GM12878 (cell line): ENCODE measurements around the gene COASY. TPM values are rescaled to one million over a fixed set of nuclear protein-coding genes. Genes with fewer than 3 reads are reported as not detected.

Source experiments
- ATAC-seq: fragments of 200-7000 bp; cut with Tn5 transposase; 3 replicates; pipeline ENCODE4 v1.9.1; 2020; ENCODE audit warnings: mild to moderate bottlenecking, moderate library complexity
- BruUV-seq: library from RNA; stranded (reverse); fragments of 400-500 nt; replicated peaks from 2 replicates; lab custom pipeline; 2021; lab: Mats Ljungman, UMichigan
- CTCF ChIA-PET: fragments of 300-600 bp; sonication (Branson Sonifier 250); formaldehyde crosslinking; extraction: SDS; loops from one replicate; lab custom pipeline; 2021; ENCODE audit warnings: inconsistent platforms; lab: Yijun Ruan, JAX
- POLR2A ChIA-PET: fragments of 350-600 bp; formaldehyde crosslinking; extraction: SDS; loops from one replicate; lab custom pipeline; 2021; ENCODE audit warnings: inconsistent platforms; lab: Charles Lee
- RAD21 ChIA-PET: fragments of 300-600 bp; sonication (Branson Sonifier 250); formaldehyde crosslinking; loops from one replicate; lab custom pipeline; 2023; ENCODE audit warnings: antibody characterized with exemption; ENCODE audit not compliant: unreplicated experiment; lab: Charles Lee
- SMC1A ChIA-PET: fragments of 300-600 bp; sonication (Branson Sonifier 250); formaldehyde crosslinking; loops from one replicate; lab custom pipeline; 2023; ENCODE audit not compliant: unreplicated experiment, uncharacterized antibody; lab: Charles Lee
- DNase-seq: peaks from one replicate; pipeline ENCODE4 v3.0.0-alpha.2; 2011; ENCODE audit warnings: low read depth, low spot score
- FAIRE-seq: peaks from 3 replicates; lab custom pipeline; 2011; peaks lifted over from hg19 to GRCh38; lab: Jason Lieb, UNC
- H2AFZ ChIP-seq: 2 replicates; pipeline ENCODE4 v1.6.0; 2011; ENCODE audit warnings: low read depth, low read length, control low read depth; ENCODE audit not compliant: control insufficient read depth
- H3K27ac ChIP-seq: 2 replicates; pipeline ENCODE4 v1.5.1; 2011; ENCODE audit warnings: control low read depth; ENCODE audit not compliant: control insufficient read depth, insufficient read depth
- H3K27me3 ChIP-seq, 2 experiments: replicated peaks in 1 of 2; 2 replicates each; pipeline versions ENCODE4 v1.6.0 to v1.6.1; 2011; ENCODE audit warnings: low read length in 1 of 2; ENCODE audit not compliant: control insufficient read depth in 2 of 2, insufficient read depth in 2 of 2
- H3K36me3 ChIP-seq, 2 experiments: 2 replicates each; pipeline ENCODE4 v1.5.1; 2011; ENCODE audit warnings: low read length in 1 of 2; ENCODE audit not compliant: control insufficient read depth in 2 of 2, insufficient read depth in 2 of 2
- H3K4me1 ChIP-seq: 2 replicates; pipeline ENCODE4 v1.6.1; 2011; ENCODE audit warnings: mild to moderate bottlenecking, low read length, moderate library complexity, mixed read lengths; ENCODE audit not compliant: control insufficient read depth, insufficient read depth
- H3K4me2 ChIP-seq: 2 replicates; pipeline ENCODE4 v1.6.0; 2011; ENCODE audit warnings: control low read depth; ENCODE audit not compliant: control insufficient read depth, insufficient read depth
- H3K4me3 ChIP-seq: fragments of 200-600 bp; sonication (generic); 2 replicates; pipeline ENCODE4 v1.5.1; 2016
- H3K79me2 ChIP-seq: 2 replicates; pipeline ENCODE4 v1.6.0; 2011; ENCODE audit warnings: low read length; ENCODE audit not compliant: control insufficient read depth, insufficient read depth
- H3K9ac ChIP-seq: 2 replicates; pipeline ENCODE4 v1.8.0; 2011; ENCODE audit warnings: low read length, control low read depth, mixed read lengths; ENCODE audit not compliant: control insufficient read depth, insufficient read depth
- H3K9me3 ChIP-seq: replicated peaks from 3 replicates; pipeline ENCODE4 v1.5.1; 2011; ENCODE audit warnings: mild to moderate bottlenecking, low read length; ENCODE audit not compliant: control insufficient read depth, insufficient read depth
- H4K20me1 ChIP-seq: 2 replicates; pipeline ENCODE4 v1.6.0; 2011; ENCODE audit not compliant: control insufficient read depth, insufficient read depth
- CREM ChIP-seq: IDR thresholded peaks from 2 replicates; pipeline ENCODE4 v1.6.1; 2014; ENCODE audit warnings: antibody characterized with exemption, low read depth
- YBX1 ChIP-seq: fragments of 450-650 bp; IDR thresholded peaks from 2 replicates; pipeline ENCODE4 v1.6.1; 2016; ENCODE audit warnings: antibody characterized with exemption
- ZBTB11 ChIP-seq: fragments of 450-650 bp; formaldehyde crosslinking; IDR thresholded peaks from 2 replicates; pipeline ENCODE4 v1.5.0; 2022; ENCODE audit warnings: mild to moderate bottlenecking, missing genetic modification characterization
- ZNF24 ChIP-seq: fragments of 450-650 bp; IDR thresholded peaks from 2 replicates; pipeline ENCODE4 v1.6.1; 2017; ENCODE audit warnings: antibody characterized with exemption, mild to moderate bottlenecking
- WGBS: methylation state at CpG from one replicate; pipeline ENCODE4 v1.1.6; 2016; ENCODE audit warnings: low lambda C conversion rate; ENCODE audit not compliant: insufficient replicate concordance, insufficient coverage; ENCODE audit errors: missing lambda C conversion rate; 5-methylcytosine and 5-hydroxymethylcytosine counted together
- in situ Hi-C: fragments of 300-500 bp; cut with MboI; formaldehyde crosslinking; loops from 9 replicates; pipeline ENCODE4 v1.14.3; 2018; ENCODE audit warnings: mixed read lengths
- intact Hi-C: fragments of 100-400 bp; cut with micrococcal nuclease; formaldehyde crosslinking; loops from one replicate; pipeline ENCODE4 v1.14.2; 2022; ENCODE audit not compliant: unreplicated experiment
- polyA plus RNA-seq, 11 experiments: library from polyadenylated mRNA; depleted of rRNA in 4 of 11; unstranded in 6 of 11; stranded (reverse) in 5 of 11; fragments of >200 nt; fragmentation: Nextera tagmentation in 4 of 11; fragmentation: Illumina TruSeq in 1 of 11; extraction: Ambion mirVana in 4 of 11; extraction: Trizol in 1 of 11; gene quantifications; 1 replicate in 1 of 11; 2 replicates in 10 of 11; pipeline versions ENCODE4 v1.2.1 to v1.2.3, GENCODE V29; 2011 to 2016; ENCODE audit warnings: inconsistent platforms in 2 of 11, missing spikeins in 2 of 11, low read depth in 1 of 11
- total RNA-seq, 4 experiments: library from RNA; depleted of rRNA in 3 of 4; stranded (reverse); fragments of >200 nt in 3 of 4; fragmentation: Illumina TruSeq in 1 of 4; extraction: Trizol in 1 of 4; gene quantifications; 2 replicates each; pipeline versions ENCODE4 v1.2.1 to v1.2.3, GENCODE V29; 2013 to 2021

COASY gene
- total and polyA plus RNA-seq, 10 of the 15 experiments (the other 5 are each of a cell fraction or from before 2014, with no cell fraction given) = 18.6 to 93.9 (median 43.2) TPM

- 73% methylated on average over 5 of the region's 5 CpGs for WGBS
- Histone ChIP-seq H3K36me3 (peaks cover 0 to 5% of the 10 kb centered on the region in 2 experiments; a peak in 2 of 4 replicates), H3K27me3 (no peaks in the 10 kb centered on the region), H3K9me3 (no peaks in the 10 kb centered on the region), H3K79me2 (peaks cover 13% of the 10 kb centered on the region), H3K4me3 (no peak overlapping the region), H2AFZ (no peak overlapping the region), H3K4me2 (peak overlapping the region; percentile 98; the same call in 1 of the 2 replicates), H4K20me1 (no peaks in the 10 kb centered on the region), H3K9ac (no peak overlapping the region), H3K27ac (no peak overlapping the region), H3K4me1 (peaks cover 16% of the 10 kb centered on the region)
- ATAC-seq (no peak), FAIRE-seq (no peak), DNase-seq (no peak)
- SMC1A ChIA-PET = interaction anchor here (1.8 to 2.0 kb wide), 2 partner anchors 8 to 11 kb away, joined by 5 to 8 read pairs; no protein-coding TSS in a partner anchor
- intact Hi-C loops = no loop called here
- peak; percentile 70; the same call in 1 of the 2 replicates for TF ChIP-seq ZNF24
- TF ChIP-seq ZBTB11 (CRISPR knock-in tag) = no peak
- no peak for TF ChIP-seq YBX1
- no peak for TF ChIP-seq CREM
- BruUV-seq = no TSS peak
- in situ Hi-C loops = no loop called here
- POLR2A ChIA-PET = interaction anchor here (0.7 to 1.5 kb wide), 4 partner anchors 30 to 296 kb away, joined by 3 to 5 read pairs (median 4); no protein-coding TSS in a partner anchor
- CTCF ChIA-PET = interaction anchor here (0.7 to 3.1 kb wide), 4 partner anchors 10 to 41 kb away, joined by 3 to 21 read pairs (median 4); no protein-coding TSS in a partner anchor
- RAD21 ChIA-PET = interaction anchor here (1.4 to 3.4 kb wide), 2 partner anchors 11 to 40 kb away, joined by 5 to 17 read pairs; partner anchors contain the start of gene PSMC3IP
These were observed 24.0 kb upstream of the COASY start for GRCh38 chr17:42537826-42538451.
